Activated naive CD4-positive, alpha-beta T cell treated with anti-CD3 and anti-CD28 coated beads, Interleukin-2, amount 10 ng/mL, durations not matched to agents 7 days and 5 days (primary cell): ENCODE data around the gene ZBTB48.

Experiments
- CTCF ChIA-PET: fragments of 350-600 bp; sonication (Branson Sonifier 250); formaldehyde crosslinking; loops from one replicate; lab custom pipeline; 2021; ENCODE audit warnings: antibody characterized with exemption; lab: Charles Lee
- DNase-seq: peaks from one replicate; pipeline ENCODE4 v3.0.0-alpha.2; 2020
- H3K27ac Mint-ChIP-seq: one replicate; pipeline ENCODE4 v1.8.0; 2021; ENCODE audit warnings: mild to moderate bottlenecking, moderate library complexity, mixed read lengths
- H3K27me3 Mint-ChIP-seq: one replicate; pipeline ENCODE4 v1.8.0; 2021; ENCODE audit warnings: mild to moderate bottlenecking, mixed read lengths
- H3K36me3 Mint-ChIP-seq: one replicate; pipeline ENCODE4 v1.8.0; 2021; ENCODE audit warnings: mixed read lengths
- H3K4me1 Mint-ChIP-seq: one replicate; pipeline ENCODE4 v1.8.0; 2021; ENCODE audit warnings: mixed read lengths
- H3K4me3 Mint-ChIP-seq: one replicate; pipeline ENCODE4 v1.8.0; 2021; ENCODE audit warnings: mild to moderate bottlenecking, moderate library complexity, mixed read lengths
- H3K9me3 Mint-ChIP-seq: one replicate; pipeline ENCODE4 v1.8.0; 2021; ENCODE audit warnings: mixed read lengths

Gene ZBTB48

DNA sequence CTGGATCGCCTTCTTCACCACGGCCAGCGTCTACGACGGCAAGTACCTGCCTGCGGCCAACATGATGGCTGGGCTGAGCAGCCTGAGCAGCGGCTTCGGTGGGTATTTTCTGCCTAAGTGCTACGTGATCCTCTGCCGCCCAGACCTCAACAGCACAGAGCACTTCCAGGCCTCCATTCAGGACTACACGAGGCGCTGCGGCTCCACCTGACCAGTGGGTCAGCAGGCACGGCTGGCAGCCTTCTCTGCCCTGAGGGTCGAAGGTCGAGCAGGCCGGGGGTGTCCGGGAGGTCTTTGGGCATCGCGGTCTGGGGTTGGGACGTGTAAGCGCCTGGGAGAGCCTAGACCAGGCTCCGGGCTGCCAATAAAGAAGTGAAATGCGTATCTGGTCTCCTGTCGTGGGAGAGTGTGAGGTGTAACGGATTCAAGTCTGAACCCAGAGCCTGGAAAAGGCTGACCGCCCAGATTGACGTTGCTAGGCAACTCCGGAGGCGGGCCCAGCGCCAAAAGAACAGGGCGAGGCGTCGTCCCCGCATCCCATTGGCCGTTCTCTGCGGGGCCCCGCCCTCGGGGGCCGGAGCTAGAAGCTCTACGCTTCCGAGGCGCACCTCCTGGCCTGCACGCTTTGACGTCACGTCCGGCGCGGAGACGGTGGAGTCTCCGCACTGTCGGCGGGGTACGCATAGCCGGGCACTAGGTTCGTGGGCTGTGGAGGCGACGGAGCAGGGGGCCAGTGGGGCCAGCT is at the start of gene ZBTB48:
Gene ZBTB48 (plus strand): TSS at position 621 of the 745 bp plus-strand sequence. CDS start 616 bp downstream, outside the sequence.
- CTCF ChIA-PET, result interaction anchor here (2.1 kb wide), 1 partner anchor 67 kb away, joined by 6 read pairs; no protein-coding TSS in a partner anchor
- DNase-seq, result peak; percentile 98
- Mint-ChIP-seq H3K9me3 (no peaks in the 10 kb centered on the region), H3K36me3 (peaks cover 14% of the 10 kb centered on the region), H3K4me1 (peaks cover 36% of the 10 kb centered on the region), H3K4me3 (peak within 1 kb of the TSS; percentile 98), H3K27ac (peak within 1 kb of the TSS; percentile 98), H3K27me3 (peaks cover 4% of the 10 kb centered on the region)

DNA sequence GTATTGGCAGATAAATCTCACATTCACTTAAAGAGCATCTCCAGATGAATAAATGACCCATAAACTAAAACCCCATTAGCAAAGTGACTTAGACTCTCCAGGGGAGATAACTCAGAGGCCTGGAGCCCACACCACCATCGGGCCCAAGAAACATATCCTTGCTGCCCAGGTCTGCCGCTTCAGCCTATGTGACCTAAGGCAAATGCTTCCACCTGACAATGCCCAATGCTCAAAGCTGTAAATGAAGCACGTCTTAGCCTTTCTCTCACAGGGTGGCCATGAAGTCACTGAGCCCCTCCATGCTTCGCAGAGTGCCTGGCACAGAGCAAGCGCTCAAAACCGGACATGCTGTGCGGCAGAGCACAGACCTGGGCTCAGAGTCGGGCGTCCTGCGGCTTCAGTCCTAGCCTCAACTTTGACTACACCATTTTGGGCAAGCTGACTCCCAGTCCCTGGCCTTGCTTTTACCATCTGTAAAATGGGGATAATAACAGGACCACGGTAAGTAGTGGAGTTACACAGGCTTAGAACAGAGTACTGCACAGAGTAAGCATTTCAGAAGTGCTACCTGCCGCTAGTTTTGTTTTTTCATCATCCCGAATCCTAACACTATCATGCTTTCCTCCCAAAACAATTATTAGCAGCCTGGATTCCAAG is 49.2 kb upstream of the ZBTB48 start:
- Mint-ChIP-seq H3K27ac (no peak overlapping the region), H3K36me3 (peaks cover 58% of the 10 kb centered on the region), H3K27me3 (no peaks in the 10 kb centered on the region), H3K4me1 (no peaks in the 10 kb centered on the region), H3K9me3 (no peaks in the 10 kb centered on the region), H3K4me3 (no peak overlapping the region)
- no peak for DNase-seq
- CTCF ChIA-PET, result no interaction called here

DNA sequence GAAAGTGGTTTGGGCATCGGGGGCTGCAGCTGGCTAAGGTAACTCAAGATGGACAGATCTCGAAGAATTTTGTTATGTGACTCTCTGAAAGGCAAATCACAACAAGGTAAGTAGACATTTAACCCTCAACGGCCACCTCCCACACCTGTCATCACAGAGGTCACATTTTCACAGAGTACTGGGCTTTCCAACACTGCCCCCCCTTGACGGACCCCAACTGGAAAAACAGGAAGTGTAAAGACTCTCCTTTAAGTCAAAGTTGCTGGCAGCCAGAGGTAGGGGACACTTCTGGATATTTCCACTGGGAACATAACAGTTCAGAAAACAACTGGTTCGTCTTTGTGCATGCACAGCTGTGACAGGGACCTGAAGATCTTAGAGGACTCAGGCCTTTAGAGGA is 47.8 kb upstream of the ZBTB48 start:
- H3K9me3 Mint-ChIP-seq, result no peaks in the 10 kb centered on the region
- no peak overlapping the region for H3K4me3 Mint-ChIP-seq
- H3K27ac Mint-ChIP-seq, result no peak overlapping the region
- peaks cover 51% of the 10 kb centered on the region for H3K36me3 Mint-ChIP-seq
- no peaks in the 10 kb centered on the region for H3K27me3 Mint-ChIP-seq
- CTCF ChIA-PET, result interaction anchor here (1.6 kb wide), 1 partner anchor 22 kb away, joined by 3 read pairs; the partner anchor contains the start of gene NOL9
- DNase-seq, result no peak
- no peaks in the 10 kb centered on the region for H3K4me1 Mint-ChIP-seq

DNA sequence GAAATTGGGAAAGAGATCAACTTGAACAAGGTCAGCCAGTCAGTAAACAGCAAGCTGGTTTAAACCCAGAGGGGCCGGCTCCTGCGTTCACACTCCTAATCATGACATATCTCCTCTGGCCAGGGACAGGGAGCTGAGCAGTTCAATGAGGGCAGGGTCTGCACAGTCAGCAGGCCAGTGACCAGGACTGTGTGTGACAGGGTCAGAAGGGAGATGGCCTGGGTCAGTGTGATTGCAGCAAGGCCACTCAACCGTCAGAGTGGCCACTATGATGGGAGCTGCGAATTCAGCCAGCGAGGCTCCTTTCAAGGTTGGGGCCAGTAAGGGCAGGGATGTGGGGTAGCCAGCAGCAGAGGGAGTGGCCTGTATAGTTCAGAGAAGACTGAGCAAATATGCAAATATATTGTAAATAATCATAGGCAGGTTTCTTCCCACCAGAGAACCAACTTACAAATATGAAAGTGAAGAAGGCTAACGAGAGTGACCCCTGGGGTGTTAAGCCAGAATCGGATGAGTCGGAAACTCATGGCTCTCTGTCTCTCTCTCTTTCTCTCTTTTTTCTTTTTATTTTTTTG is 45.5 kb upstream of the ZBTB48 start:
- H3K27me3 Mint-ChIP-seq, result no peaks in the 10 kb centered on the region
- no peaks in the 10 kb centered on the region for H3K4me1 Mint-ChIP-seq
- DNase-seq, result no peak
- CTCF ChIA-PET, result interaction anchor here (4.1 kb wide), 1 partner anchor 20 kb away, joined by 17 read pairs; the partner anchor contains the start of genes NOL9 and TAS1R1
- H3K27ac Mint-ChIP-seq, result peak overlapping the region; percentile 55
- H3K36me3 Mint-ChIP-seq, result peaks cover 48% of the 10 kb centered on the region
- H3K4me3 Mint-ChIP-seq, result no peak overlapping the region
- no peaks in the 10 kb centered on the region for H3K9me3 Mint-ChIP-seq

DNA sequence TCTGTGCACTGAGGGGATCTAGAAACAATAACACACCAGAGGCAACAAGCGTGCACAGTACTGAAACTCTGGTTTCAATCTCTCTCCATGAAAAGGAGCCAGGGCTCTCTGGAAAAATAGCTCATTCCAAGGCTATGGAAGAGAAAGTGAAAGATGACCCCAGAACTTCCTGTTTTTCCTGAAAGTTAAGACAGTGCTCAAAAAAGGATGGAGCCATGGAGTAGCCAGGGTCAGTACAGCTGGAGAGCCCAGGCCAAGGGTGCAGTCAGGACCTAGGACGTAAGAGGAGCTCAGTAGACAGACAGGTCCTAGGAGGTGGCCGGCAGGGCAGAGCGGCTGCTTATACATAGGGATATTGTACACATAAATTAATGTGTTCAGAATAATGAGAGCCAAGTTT is 44.6 kb upstream of the ZBTB48 start:
- H3K4me3 Mint-ChIP-seq, result no peak overlapping the region
- H3K27me3 Mint-ChIP-seq, result no peaks in the 10 kb centered on the region
- peaks cover 51% of the 10 kb centered on the region for H3K36me3 Mint-ChIP-seq

DNA sequence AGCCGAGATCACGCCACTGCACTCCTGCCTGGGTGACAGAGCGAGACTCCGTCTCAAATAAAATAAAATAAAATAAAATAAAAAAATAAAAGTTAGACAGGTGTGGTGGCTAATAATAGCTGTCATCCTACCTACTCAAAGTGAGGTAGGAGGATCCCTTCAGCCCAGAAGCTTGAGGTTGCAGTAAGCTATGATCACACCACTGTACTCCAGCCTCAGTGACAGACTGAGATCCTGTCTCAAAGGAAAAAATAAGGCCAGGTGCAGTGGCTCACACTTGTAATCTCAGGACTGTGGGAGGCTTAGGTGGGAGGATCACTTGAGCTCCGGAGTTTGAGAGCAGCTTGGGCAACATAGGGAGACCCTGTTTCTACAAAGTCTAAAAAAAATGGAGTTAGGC is 43.5 kb upstream of the ZBTB48 start:
- CTCF ChIA-PET, result interaction anchor here (1.1 to 4.1 kb wide), 2 partner anchors 12 to 18 kb away, joined by 5 to 17 read pairs; partner anchors contain the start of genes NOL9 and TAS1R1
- peaks cover 51% of the 10 kb centered on the region for H3K36me3 Mint-ChIP-seq
- no peak overlapping the region for H3K27ac Mint-ChIP-seq
- peaks cover 2% of the 10 kb centered on the region for H3K4me1 Mint-ChIP-seq
- H3K27me3 Mint-ChIP-seq, result no peaks in the 10 kb centered on the region
- H3K9me3 Mint-ChIP-seq, result no peaks in the 10 kb centered on the region
- no peak overlapping the region for H3K4me3 Mint-ChIP-seq
- DNase-seq, result no peak

More for the DNA sequence above, 44.6 kb upstream of the ZBTB48 start:
- no peak overlapping the region for H3K27ac Mint-ChIP-seq
- no peak for DNase-seq
- CTCF ChIA-PET, result interaction anchor here (4.1 kb wide), 1 partner anchor 19 kb away, joined by 17 read pairs; the partner anchor contains the start of genes NOL9 and TAS1R1
- no peaks in the 10 kb centered on the region for H3K9me3 Mint-ChIP-seq
- H3K4me1 Mint-ChIP-seq, result peaks cover 2% of the 10 kb centered on the region

DNA sequence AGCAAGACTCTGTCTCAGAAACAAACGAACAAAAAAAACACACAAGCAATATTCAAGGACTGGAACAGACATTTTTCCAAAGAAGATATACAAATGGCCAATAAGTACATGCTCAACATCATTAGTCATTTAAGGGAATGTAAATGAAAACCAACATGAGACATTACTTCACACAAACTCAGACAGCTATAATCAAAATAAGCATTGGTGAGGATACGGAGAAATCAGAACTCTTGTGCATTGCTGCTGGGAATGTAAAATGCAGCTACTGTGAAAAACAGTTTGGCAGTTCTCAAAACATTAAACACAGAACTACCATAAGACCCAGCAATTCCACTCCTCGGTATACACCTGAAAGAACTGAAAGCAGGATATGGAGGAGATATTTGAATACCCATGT is 40.8 kb upstream of the ZBTB48 start:
- peaks cover 42% of the 10 kb centered on the region for H3K36me3 Mint-ChIP-seq
- DNase-seq, result no peak
- H3K4me3 Mint-ChIP-seq, result no peak overlapping the region
- peaks cover 2% of the 10 kb centered on the region for H3K4me1 Mint-ChIP-seq
- CTCF ChIA-PET, result interaction anchor here (0.9 kb wide), 2 partner anchors 16 to 17 kb away, joined by 3 to 4 read pairs; partner anchors contain the start of gene NOL9
- no peaks in the 10 kb centered on the region for H3K9me3 Mint-ChIP-seq
- H3K27me3 Mint-ChIP-seq, result no peaks in the 10 kb centered on the region
- no peak overlapping the region for H3K27ac Mint-ChIP-seq

DNA sequence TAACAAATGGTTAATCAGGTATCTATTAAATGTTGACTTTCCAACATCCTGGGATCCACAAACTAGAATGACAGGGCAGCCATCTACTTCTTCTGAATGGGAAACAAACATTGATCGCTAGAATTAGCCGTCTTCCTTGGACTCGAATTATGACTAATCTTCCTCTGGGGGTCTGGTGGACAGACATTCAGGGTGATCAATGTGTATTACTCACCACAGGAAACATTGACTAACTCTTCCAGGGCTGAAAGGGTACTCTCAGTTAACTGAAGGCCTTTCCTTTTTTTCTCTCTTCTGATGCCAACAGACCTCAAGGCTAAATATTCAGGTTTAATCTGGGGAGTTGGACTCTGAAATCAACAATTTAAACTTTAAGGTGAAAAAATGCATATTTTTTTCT is 35.0 kb upstream of the ZBTB48 start:
- no peaks in the 10 kb centered on the region for H3K9me3 Mint-ChIP-seq
- peak overlapping the region; percentile 92 for H3K27ac Mint-ChIP-seq
- H3K4me1 Mint-ChIP-seq, result peaks cover 36% of the 10 kb centered on the region
- H3K27me3 Mint-ChIP-seq, result no peaks in the 10 kb centered on the region
- CTCF ChIA-PET, result interaction anchor here (0.7 to 1.9 kb wide), 3 partner anchors 9 to 102 kb away, joined by 3 to 9 read pairs (median 4); partner anchors contain the start of gene NOL9
- H3K4me3 Mint-ChIP-seq, result no peak overlapping the region
- H3K36me3 Mint-ChIP-seq, result peaks cover 52% of the 10 kb centered on the region
- DNase-seq, result no peak

DNA sequence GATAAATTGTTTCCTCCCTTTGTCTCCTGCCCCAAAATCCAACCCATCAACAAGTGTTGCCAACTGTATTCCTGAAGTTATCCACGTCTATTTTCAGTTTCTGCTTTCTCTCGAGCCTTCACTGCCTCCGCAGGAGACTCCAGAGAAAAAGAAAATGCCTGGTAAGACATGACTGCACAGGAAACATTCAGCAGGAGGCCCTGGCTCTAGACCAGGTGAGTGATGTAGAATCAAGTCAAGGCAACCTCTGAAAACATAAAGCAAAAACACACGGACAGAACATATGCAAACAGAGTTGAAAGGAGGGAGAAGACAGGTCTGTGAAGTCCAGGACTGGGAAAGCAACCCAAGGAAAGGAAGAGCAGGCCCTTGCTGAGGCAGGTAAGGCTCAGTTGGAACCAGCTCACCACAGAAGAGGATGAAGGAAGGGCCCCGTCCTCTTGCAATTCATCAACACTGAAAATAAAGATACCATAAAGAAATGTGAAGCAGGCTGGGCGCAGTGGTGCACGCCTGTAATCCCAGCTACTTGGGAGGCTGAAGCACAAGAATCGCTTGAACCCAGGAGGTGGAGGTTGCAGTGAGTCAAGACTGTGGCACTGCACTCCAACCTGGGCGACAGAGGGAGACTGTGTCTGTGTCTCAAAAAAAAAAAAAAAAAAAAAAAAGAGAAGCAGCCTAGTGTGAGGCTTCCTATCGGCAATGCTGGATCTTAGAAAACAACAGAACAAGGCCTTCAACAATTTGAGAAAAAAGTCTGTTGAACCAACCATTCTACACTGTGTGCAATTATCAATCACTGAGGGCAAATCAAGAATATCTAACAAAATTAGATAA is 34.3 kb upstream of the ZBTB48 start:
- H3K27me3 Mint-ChIP-seq, result no peaks in the 10 kb centered on the region
- peak; percentile 37 for DNase-seq
- H3K4me1 Mint-ChIP-seq, result peaks cover 39% of the 10 kb centered on the region
- no peaks in the 10 kb centered on the region for H3K9me3 Mint-ChIP-seq
- CTCF ChIA-PET, result interaction anchor here (0.6 to 1.9 kb wide), 5 partner anchors 9 to 130 kb away, joined by 3 to 9 read pairs (median 4); partner anchors contain the start of gene NOL9
- H3K4me3 Mint-ChIP-seq, result peak overlapping the region; percentile 38
- peak overlapping the region; percentile 92 for H3K27ac Mint-ChIP-seq
- peaks cover 54% of the 10 kb centered on the region for H3K36me3 Mint-ChIP-seq

DNA sequence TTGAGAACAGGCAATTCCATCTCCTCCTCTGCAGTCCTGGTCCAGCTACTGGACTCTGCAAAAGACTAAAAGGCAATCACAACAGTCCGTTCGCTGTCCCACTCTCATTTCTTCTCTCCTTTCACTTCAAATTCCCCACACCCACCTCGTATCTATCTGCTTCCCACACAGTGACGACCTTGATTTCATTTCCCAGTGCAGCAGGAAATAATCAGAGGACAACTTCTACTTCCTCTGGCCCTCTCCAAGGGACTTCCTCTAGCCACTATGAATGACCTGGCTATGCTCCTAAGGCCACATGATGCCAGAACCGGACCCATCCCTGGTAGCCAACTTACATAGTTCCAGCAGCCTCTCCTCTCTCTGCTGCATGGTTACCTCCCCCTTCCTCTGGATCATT is 33.5 kb upstream of the ZBTB48 start:
- CTCF ChIA-PET, result interaction anchor here (1.4 to 1.9 kb wide), 2 partner anchors 8 to 56 kb away, joined by 4 to 9 read pairs; partner anchors contain the start of gene NOL9
- peak overlapping the region; percentile 92 for H3K27ac Mint-ChIP-seq
- peaks cover 39% of the 10 kb centered on the region for H3K4me1 Mint-ChIP-seq
- DNase-seq, result no peak
- H3K9me3 Mint-ChIP-seq, result no peaks in the 10 kb centered on the region
- peaks cover 49% of the 10 kb centered on the region for H3K36me3 Mint-ChIP-seq
- no peaks in the 10 kb centered on the region for H3K27me3 Mint-ChIP-seq
- H3K4me3 Mint-ChIP-seq, result peak overlapping the region; percentile 38

DNA sequence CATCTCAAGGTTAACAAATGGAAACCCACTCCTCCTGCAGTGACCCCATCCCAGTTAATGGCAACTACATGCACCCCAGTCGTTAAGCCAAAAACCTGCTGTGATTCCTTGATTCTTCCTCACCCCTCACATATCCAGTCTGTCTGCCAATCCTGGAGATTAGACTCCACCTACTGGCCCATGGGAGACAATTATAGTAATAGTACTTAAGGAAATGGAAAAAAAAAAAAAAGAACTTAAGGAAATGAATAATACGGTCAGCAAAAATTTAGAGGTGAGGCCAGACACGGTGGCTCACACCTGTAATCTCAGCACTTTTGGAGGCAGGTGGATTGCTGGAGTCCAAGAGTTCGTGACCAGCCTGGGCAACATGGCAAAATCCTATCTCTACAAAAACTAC is 32.5 kb upstream of the ZBTB48 start:
- no peak for DNase-seq
- Mint-ChIP-seq H3K27me3 (no peaks in the 10 kb centered on the region), H3K9me3 (no peaks in the 10 kb centered on the region), H3K4me3 (no peak overlapping the region), H3K36me3 (peaks cover 44% of the 10 kb centered on the region), H3K27ac (peak overlapping the region; percentile 92), H3K4me1 (peaks cover 42% of the 10 kb centered on the region)
- CTCF ChIA-PET, result interaction anchor here (0.8 to 1.1 kb wide), 2 partner anchors 9 to 58 kb away, joined by 3 read pairs; no protein-coding TSS in a partner anchor

DNA sequence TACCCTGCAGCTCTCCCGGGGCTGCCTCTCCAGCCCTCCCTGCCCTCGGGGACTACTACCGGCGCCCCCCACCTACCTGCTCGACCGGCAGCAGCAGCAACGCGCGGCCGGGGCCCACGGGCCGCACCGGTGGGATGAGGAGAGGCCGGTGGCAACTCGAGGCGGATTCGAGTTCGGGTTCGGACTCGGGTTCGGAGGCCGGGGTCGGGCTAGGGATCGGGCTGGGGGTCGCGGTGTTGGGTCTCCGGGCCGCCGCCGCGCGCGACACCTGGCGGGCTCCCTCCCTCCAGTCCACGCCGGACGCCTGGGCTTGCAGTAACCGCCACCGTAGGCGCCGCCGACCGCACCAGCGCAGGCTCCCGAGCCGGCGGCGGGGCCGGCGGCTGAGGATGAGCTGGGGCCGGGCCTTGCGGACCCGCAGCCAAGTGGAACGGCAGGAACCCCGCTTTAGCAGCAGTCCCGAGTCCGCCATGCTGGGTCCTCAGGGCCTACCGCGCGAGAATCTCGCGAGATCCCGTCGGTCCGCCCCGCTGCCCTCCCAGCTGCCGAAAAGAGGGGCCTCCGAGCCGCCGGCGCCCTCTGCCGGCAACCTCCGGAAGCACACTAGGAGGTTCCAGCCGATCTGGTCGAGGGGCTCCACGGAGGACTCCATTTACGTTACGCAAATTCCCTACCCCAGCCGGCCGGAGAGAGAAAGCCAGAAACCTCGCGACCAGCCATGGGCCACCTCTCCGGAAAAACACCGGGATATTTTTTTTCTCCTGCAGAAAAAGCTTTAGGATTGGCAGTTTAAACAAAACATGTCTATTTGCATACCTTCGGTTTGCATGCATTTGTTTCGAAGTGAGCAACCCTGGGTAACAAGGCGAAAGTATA is 25.5 kb upstream of the ZBTB48 start, which contains the start of gene NOL9:
Gene NOL9 (minus strand): TSS at position 483 of the 876 bp plus-strand sequence. CDS start 11 bp downstream, at position 472.
- no peaks in the 10 kb centered on the region for H3K9me3 Mint-ChIP-seq
- H3K4me1 Mint-ChIP-seq, result peaks cover 23% of the 10 kb centered on the region
- H3K27me3 Mint-ChIP-seq, result peaks cover 5% of the 10 kb centered on the region
- peak within 1 kb of the TSS; percentile 83 for H3K27ac Mint-ChIP-seq
- CTCF ChIA-PET, result interaction anchor here (0.8 to 3.0 kb wide), 19 partner anchors 9 to 480 kb away, joined by 3 to 17 read pairs (median 4); partner anchors contain the start of gene PLEKHG5
- peak; percentile 97 for DNase-seq
- peak within 1 kb of the TSS; percentile 78 for H3K4me3 Mint-ChIP-seq
- H3K36me3 Mint-ChIP-seq, result peaks cover 10% of the 10 kb centered on the region
